IPS DF 19.7 (cell line): Measurements from ENCODE around the gene PSTK.

Source experiments
- DNase-seq: peaks from one replicate; pipeline ENCODE4 v3.0.0-alpha.2; 2013; ENCODE audit warnings: low read depth, low spot score

The PSTK gene

GRCh38 chr10:123019264-123019663, 39.1 kb downstream of the PSTK start:
- DNase-seq = no peak

- no peak for DNase-seq
These were observed 39.9 kb downstream of the PSTK start for GRCh38 chr10:123019941-123020703.

- no peak for DNase-seq
These were observed 41.3 kb downstream of the PSTK start for GRCh38 chr10:123021517-123021916.

- no peak for DNase-seq
These were observed 44.3 kb downstream of the PSTK start for GRCh38 chr10:123024540-123024939.

GRCh38 chr10:123026302-123026701, 46.1 kb downstream of the PSTK start:
- no peak for DNase-seq

GRCh38 chr10:123027861-123028260, 47.7 kb downstream of the PSTK start:
- DNase-seq = no peak

- DNase-seq = no peak
These were observed 50.9 kb downstream of the PSTK start for GRCh38 chr10:123031124-123031523.

- DNase-seq = no peak
These were observed 54.1 kb downstream of the PSTK start for GRCh38 chr10:123034332-123034731.

GRCh38 chr10:123035467-123036086, 55.4 kb downstream of the PSTK start:
- no peak for DNase-seq

GRCh38 chr10:123038782-123039631, 58.8 kb downstream of the PSTK start:
- no peak for DNase-seq

- no peak for DNase-seq
These were observed 59.4 kb downstream of the PSTK start for GRCh38 chr10:123039632-123039930.
